MCF 10A (cell line): ENCODE data around the gene DPRX. TPM values are rescaled to one million over a fixed set of nuclear protein-coding genes. Genes with fewer than 3 reads are reported as not detected.

ENCODE experiments used
- BruUV-seq: library from RNA; stranded (reverse); fragments of 400-500 nt; replicated peaks from 2 replicates; lab custom pipeline; 2021; lab: Mats Ljungman, UMichigan
- CTCF ChIA-PET: fragments of 300-600 bp; sonication (Branson Sonifier 250); formaldehyde crosslinking; extraction: SDS; loops from one replicate; lab custom pipeline; 2021; ENCODE audit warnings: antibody characterized with exemption, inconsistent platforms; lab: Yijun Ruan, JAX
- POLR2A ChIA-PET: fragments of 300-600, 350-650 bp; sonication (Branson Sonifier 250); formaldehyde crosslinking; extraction: SDS; loops from one replicate; lab custom pipeline; 2020; ENCODE audit warnings: antibody characterized with exemption, inconsistent platforms; lab: Yijun Ruan, JAX
- DNase-seq: peaks from one replicate; pipeline ENCODE4 v3.0.0-alpha.2; 2018; ENCODE audit not compliant: unreplicated experiment
- H3K27ac Mint-ChIP-seq: one replicate; pipeline ENCODE4 v1.8.0; 2022; ENCODE audit warnings: mild to moderate bottlenecking, low read depth, mixed read lengths; ENCODE audit not compliant: unreplicated experiment
- H3K27me3 Mint-ChIP-seq: one replicate; pipeline ENCODE4 v1.8.0; 2022; ENCODE audit warnings: mixed read lengths; ENCODE audit not compliant: insufficient read depth, unreplicated experiment
- H3K36me3 Mint-ChIP-seq: one replicate; pipeline ENCODE4 v1.8.0; 2022; ENCODE audit warnings: mild to moderate bottlenecking, moderate library complexity, mixed read lengths; ENCODE audit not compliant: insufficient read depth, unreplicated experiment
- H3K4me1 Mint-ChIP-seq: one replicate; pipeline ENCODE4 v1.8.0; 2022; ENCODE audit warnings: mixed read lengths; ENCODE audit not compliant: insufficient read depth, unreplicated experiment
- H3K4me3 Mint-ChIP-seq: one replicate; pipeline ENCODE4 v1.8.0; 2022; ENCODE audit warnings: mild to moderate bottlenecking, moderate library complexity, mixed read lengths; ENCODE audit not compliant: unreplicated experiment
- H3K9me3 Mint-ChIP-seq: one replicate; pipeline ENCODE4 v1.8.0; 2022; ENCODE audit warnings: mixed read lengths; ENCODE audit not compliant: unreplicated experiment
- intact Hi-C: fragments of 100-400 bp; cut with micrococcal nuclease; formaldehyde crosslinking; loops from 2 replicates; pipeline ENCODE4 v1.14.1; 2022
- total RNA-seq: library from RNA; stranded (reverse); gene quantifications from 2 replicates; pipeline ENCODE4 v1.2.3, GENCODE V29; 2022
- TF ChIP-seq, protein P1 (sequence below): fragments of 200-600 bp; IDR thresholded peaks from one replicate; pipeline ENCODE4 v1.8.0; 2022; ENCODE audit warnings: antibody characterized with exemption, mild to moderate bottlenecking; ENCODE audit not compliant: unreplicated experiment

Gene DPRX
- total RNA-seq, 1 experiment from 2014 or later = not detected

GRCh38 chr19:53598361-53598760 lies 33.4 kb upstream of the DPRX start:
- Mint-ChIP-seq H3K4me3 (no peak overlapping the region), H3K9me3 (no peaks in the 10 kb centered on the region), H3K4me1 (no peaks in the 10 kb centered on the region), H3K27me3 (no peaks in the 10 kb centered on the region), H3K36me3 (no peaks in the 10 kb centered on the region), H3K27ac (no peak overlapping the region)
- intact Hi-C loops = no loop called here
- no peak for DNase-seq
- CTCF ChIA-PET = interaction anchor here (0.6 to 0.7 kb wide), 2 partner anchors 66 to 794 kb away, joined by 3 to 4 read pairs; no protein-coding TSS in a partner anchor
- BruUV-seq = no TSS peak
- TF ChIP-seq, protein P1, sequence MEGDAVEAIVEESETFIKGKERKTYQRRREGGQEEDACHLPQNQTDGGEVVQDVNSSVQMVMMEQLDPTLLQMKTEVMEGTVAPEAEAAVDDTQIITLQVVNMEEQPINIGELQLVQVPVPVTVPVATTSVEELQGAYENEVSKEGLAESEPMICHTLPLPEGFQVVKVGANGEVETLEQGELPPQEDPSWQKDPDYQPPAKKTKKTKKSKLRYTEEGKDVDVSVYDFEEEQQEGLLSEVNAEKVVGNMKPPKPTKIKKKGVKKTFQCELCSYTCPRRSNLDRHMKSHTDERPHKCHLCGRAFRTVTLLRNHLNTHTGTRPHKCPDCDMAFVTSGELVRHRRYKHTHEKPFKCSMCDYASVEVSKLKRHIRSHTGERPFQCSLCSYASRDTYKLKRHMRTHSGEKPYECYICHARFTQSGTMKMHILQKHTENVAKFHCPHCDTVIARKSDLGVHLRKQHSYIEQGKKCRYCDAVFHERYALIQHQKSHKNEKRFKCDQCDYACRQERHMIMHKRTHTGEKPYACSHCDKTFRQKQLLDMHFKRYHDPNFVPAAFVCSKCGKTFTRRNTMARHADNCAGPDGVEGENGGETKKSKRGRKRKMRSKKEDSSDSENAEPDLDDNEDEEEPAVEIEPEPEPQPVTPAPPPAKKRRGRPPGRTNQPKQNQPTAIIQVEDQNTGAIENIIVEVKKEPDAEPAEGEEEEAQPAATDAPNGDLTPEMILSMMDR = no peak
- POLR2A ChIA-PET = no interaction called here

- Mint-ChIP-seq H3K4me1 (no peaks in the 10 kb centered on the region), H3K9me3 (no peaks in the 10 kb centered on the region), H3K36me3 (no peaks in the 10 kb centered on the region), H3K27me3 (no peaks in the 10 kb centered on the region), H3K27ac (no peak overlapping the region), H3K4me3 (no peak overlapping the region)
- TF ChIP-seq, protein P1 = no peak
- intact Hi-C loops = no loop called here
- DNase-seq = no peak
- BruUV-seq = no TSS peak
- CTCF ChIA-PET = interaction anchor here (0.6 kb wide), 1 partner anchor 882 kb away, joined by 4 read pairs; no protein-coding TSS in a partner anchor
- POLR2A ChIA-PET = interaction anchor here (0.6 kb wide), 1 partner anchor 203 kb away, joined by 4 read pairs; no protein-coding TSS in a partner anchor
These were observed 31.6 kb upstream of the DPRX start for GRCh38 chr19:53600217-53600616.

- H3K4me3 Mint-ChIP-seq = no peak overlapping the region
- peaks cover 9% of the 10 kb centered on the region for H3K9me3 Mint-ChIP-seq
- H3K4me1 Mint-ChIP-seq = no peaks in the 10 kb centered on the region
- DNase-seq = no peak
- H3K36me3 Mint-ChIP-seq = no peaks in the 10 kb centered on the region
- no peak overlapping the region for H3K27ac Mint-ChIP-seq
- no peaks in the 10 kb centered on the region for H3K27me3 Mint-ChIP-seq
- POLR2A ChIA-PET = no interaction called here
- TF ChIP-seq, protein P1 = no peak
- CTCF ChIA-PET = no interaction called here
- intact Hi-C loops = no loop called here
- no TSS peak for BruUV-seq
These were observed 25.8 kb upstream of the DPRX start for GRCh38 chr19:53606031-53606430.

- Mint-ChIP-seq H3K4me1 (no peaks in the 10 kb centered on the region), H3K27me3 (no peaks in the 10 kb centered on the region), H3K27ac (no peak overlapping the region), H3K9me3 (peaks cover 17% of the 10 kb centered on the region), H3K4me3 (no peak overlapping the region), H3K36me3 (no peaks in the 10 kb centered on the region)
- intact Hi-C loops = no loop called here
- TF ChIP-seq, protein P1 = no peak
- BruUV-seq = no TSS peak
- no peak for DNase-seq
- POLR2A ChIA-PET = no interaction called here
- CTCF ChIA-PET = interaction anchor here (0.7 kb wide), 2 partner anchors 184 to 1132 kb away, joined by 3 to 4 read pairs; no protein-coding TSS in a partner anchor
These were observed 23.4 kb upstream of the DPRX start for GRCh38 chr19:53608381-53608780.
